HG03439 (cell line): ENCODE measurements around the gene STRA6.

ENCODE experiments used
- ATAC-seq: cut with Tn5 transposase; IDR thresholded peaks from one replicate; pipeline ENCODE4 v1.9.1; 2021; ENCODE audit warnings: mild to moderate bottlenecking, moderate library complexity; ENCODE audit not compliant: unreplicated experiment

Gene STRA6

DNA sequence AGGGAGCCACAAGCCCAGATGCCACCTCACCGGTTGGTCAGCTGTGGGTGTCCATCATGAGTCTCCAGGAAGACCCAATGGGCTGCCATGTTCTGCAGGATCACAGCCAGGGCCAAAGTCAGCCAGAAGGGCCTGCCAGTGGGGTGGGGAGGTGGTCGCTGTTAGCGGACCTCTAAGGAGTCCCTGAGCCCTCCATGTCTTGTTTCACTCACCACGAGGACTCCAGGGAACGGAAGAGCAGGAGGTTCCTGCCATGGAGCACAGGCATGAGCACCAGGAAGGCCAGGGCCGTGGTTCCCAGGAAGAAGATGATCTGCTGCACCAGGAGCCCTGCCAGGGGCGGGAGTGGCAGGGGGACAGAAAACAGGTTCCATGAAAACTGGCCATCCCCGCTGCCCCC lies 20.5 kb downstream of the STRA6 start:
- ATAC-seq: no peak

DNA sequence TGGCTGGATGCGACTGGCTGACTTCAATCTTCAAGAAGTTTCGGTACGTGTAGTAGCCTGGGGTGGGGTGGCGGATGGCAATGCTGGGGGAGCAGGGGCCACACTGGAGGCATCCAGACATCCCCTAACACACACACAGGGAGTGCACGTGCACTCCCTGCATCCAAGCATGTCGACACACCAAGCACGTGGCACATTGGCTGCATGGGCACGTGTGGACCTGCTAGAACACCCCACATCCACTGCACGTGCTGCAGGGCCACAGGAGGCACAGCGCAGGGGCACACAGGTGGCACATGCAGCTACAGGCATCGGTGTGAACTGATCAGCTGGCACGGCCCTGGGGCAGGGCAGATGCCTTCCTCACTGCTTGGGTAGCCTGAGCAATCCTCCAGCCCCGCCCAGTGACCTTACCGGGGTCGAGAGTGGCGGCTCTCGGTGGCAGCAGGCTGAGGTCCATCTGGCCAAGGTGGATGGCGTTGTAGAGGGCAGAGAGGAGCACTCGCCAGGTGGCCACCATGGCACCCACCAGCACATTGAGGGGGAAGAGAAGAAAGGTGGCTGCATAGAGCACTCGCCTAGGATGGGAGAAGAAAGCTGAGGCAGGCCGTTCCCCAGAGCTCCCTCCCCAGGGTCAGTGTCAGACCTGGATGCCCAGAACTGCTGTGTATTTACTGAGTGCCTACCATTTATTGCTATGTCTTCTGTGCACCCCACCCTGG lies 21.5 kb downstream of the STRA6 start:
- no peak for ATAC-seq

DNA sequence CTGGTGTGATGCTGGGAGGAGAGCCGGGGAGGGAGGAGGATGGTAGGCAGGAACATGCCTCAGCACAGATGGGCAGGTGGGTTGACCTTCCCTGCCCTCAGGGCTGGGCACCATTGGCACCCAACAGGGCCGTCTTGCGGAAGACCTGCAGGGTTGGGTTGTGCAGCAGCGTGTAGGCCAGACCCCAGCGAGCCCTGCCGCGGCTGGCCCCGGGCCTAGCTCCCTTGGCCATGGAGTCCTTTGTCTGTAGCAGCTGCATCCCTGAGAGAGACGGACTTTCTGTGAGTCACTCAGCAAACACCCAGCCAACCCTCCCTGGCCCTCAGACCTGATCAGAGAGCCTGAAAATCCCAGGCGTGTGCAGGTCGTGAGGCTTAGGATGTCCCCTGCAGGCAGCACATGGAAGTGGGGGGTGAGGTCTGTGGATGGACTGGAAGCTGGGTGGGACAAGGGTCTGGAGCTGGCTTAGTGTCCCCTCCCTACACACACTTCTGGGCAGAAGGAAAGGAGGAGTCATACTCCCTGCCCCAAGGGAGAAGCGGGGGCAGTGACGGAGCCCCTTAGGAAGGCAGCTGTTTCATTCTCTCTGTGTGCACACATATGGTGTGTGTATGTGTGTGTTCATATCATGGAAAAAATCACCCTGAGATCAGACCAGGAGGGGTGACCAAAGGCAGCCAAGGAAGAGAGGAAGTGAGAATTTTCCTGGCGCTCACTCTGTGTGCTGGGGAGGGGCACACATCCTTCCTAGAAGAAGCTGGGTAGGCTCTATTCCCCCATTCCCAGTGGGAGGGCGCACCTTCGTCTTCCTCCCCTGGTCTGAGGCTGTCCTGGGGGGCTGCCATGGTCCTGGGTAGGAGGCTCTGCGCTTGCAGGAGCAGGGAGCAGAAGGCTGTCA lies 22.4 kb downstream of the STRA6 start:
- no peak for ATAC-seq

DNA sequence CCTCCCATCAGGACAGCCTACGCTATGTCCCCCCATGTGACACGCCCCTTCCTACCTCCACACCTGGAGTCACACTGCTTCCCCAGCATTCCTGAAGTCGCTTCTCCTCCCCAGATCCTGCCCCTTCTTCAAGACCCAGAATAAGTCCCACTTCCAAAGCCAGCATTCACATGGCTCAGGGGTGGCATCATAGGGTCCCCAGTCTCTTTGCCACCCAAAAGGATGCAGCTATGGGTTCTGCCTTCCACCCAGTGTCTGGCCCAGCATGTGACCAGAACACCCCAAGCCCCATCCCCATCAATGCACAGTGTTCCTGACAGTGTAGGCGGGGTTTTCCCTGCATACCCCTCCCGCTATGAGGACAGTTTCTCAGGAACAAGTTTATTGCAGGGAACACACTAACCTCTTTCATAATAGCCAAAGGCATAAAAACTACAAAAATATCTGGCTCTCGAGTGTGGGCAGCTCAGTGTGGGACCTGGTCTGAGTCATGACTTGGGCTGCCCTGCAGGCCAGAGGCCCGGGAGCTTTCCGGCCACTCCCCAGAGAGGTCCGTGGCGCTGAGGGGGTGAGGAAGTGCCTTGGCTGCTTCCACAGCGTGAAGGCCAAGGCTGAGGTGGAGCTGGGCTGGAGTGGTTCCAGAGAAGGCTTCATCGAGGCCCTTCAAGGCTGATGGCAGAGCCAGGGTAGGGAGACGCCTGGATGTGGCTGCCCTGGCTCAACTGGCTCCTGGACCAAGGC lies 23.3 kb downstream of the STRA6 start:
- no peak for ATAC-seq

DNA sequence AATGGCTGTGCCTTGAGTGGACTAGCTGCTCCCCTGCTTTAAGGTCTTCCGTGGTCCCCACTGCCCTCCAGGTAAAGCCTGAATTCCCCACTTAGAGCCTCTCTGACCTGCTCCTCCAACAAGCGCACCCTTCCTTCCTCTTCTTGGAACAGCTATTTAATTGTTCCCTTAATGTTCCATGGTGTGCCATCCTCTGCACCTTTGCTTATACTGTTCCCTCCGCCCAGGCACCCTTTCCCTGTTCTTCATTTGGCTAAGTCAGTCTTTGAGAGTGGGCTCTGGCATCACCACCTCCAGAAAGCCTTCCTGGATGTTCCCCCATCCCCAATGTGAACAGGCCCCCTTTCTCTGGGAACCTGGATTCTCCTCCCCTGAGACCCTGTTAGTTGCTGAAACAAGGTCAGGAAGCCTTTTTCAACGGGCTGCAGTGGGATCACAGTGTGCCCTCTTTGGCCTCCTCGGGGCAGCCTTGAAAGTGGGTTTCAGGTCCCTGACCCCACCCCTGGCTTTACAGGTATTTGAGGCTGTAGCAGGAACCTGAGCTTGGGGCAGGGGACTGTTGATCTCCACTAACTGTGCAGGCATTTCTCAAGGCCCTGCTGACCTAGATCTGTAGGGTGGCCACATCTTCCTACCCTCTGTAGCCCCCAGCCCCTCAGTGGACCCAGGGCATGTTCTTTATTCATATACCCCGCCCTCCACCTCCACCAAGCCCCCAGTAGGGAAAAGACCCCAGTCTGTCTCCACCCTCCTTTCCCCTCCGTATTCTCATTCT lies 24.1 kb downstream of the STRA6 start:
- no peak for ATAC-seq

DNA sequence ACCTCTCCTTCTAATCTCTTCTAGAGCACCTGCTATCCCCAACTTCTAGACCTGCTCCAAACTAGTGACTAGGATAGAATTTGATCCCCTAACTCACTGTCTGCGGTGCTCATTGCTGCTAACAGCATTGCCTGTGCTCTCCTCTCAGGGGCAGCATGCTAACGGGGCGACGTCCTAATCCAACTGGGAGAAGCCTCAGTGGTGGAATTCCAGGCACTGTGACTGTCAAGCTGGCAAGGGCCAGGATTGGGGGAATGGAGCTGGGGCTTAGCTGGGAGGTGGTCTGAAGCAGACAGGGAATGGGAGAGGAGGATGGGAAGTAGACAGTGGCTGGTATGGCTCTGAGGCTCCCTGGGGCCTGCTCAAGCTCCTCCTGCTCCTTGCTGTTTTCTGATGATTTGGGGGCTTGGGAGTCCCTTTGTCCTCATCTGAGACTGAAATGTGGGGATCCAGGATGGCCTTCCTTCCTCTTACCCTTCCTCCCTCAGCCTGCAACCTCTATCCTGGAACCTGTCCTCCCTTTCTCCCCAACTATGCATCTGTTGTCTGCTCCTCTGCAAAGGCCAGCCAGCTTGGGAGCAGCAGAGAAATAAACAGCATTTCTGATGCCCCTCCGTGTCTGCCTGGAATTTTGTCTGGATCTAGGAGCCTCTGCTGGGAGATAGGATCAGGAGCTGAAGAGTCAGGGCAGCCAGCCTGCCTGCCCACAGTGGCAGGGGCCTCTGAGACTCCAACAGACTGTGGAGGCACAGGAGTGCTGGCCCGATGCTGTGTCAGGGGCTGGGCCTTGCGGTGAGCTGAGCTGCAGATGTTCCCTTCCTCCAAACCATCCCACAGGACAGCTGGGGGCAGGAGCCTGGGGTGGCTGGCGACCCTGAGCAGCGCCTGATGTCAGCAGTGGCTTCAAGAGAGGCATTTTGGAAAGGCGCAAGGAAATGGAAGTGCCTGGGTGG lies 26.0 kb downstream of the STRA6 start:
- ATAC-seq: no peak

DNA sequence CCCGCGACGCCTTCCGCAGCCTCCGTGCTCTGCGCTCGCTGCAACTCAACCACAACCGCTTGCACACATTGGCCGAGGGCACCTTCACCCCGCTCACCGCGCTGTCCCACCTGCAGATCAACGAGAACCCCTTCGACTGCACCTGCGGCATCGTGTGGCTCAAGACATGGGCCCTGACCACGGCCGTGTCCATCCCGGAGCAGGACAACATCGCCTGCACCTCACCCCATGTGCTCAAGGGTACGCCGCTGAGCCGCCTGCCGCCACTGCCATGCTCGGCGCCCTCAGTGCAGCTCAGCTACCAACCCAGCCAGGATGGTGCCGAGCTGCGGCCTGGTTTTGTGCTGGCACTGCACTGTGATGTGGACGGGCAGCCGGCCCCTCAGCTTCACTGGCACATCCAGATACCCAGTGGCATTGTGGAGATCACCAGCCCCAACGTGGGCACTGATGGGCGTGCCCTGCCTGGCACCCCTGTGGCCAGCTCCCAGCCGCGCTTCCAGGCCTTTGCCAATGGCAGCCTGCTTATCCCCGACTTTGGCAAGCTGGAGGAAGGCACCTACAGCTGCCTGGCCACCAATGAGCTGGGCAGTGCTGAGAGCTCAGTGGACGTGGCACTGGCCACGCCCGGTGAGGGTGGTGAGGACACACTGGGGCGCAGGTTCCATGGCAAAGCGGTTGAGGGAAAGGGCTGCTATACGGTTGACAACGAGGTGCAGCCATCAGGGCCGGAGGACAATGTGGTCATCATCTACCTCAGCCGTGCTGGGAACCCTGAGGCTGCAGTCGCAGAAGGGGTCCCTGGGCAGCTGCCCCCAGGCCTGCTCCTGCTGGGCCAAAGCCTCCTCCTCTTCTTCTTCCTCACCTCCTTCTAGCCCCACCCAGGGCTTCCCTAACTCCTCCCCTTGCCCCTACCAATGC lies 27.1 kb downstream of the STRA6 start:
- no peak for ATAC-seq

DNA sequence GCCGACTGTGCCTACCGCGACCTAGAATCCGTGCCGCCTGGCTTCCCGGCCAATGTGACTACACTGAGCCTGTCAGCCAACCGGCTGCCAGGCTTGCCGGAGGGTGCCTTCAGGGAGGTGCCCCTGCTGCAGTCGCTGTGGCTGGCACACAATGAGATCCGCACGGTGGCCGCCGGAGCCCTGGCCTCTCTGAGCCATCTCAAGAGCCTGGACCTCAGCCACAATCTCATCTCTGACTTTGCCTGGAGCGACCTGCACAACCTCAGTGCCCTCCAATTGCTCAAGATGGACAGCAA lies 27.7 kb downstream of the STRA6 start:
- no peak for ATAC-seq

DNA sequence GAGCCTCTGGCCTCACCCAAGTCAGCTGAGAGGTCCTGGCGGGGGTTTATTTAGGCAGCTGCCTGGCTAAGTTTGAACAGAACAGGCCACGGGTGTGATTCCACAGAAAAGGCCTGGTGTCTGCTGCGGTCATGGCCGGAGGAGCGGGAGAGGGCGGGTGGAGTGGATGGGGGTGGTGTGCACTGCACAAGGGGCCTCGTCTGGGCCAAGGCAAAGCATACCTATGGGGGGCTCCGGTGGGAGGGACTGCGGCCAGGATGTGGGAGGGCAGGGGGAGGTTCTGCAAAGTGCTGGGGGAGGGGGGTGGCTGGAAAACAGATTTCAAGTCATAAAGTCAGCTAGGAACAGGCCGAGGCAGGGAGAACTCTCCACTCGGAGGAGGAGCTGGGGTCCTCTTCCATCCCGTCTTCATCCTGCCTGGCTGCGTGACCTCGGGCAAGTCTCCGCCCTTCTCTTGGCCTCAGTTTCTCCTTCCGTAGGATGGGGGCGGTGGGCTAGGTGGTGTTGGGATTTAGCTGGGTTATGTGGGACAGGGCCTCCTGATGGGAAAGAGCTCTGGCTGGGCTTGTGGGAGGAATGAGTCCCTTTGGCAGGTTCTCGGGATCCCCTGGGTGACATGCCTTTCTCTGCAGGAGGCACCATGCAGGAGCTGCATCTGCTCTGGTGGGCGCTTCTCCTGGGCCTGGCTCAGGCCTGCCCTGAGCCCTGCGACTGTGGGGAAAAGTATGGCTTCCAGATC lies 28.2 kb downstream of the STRA6 start:
- no peak for ATAC-seq

DNA sequence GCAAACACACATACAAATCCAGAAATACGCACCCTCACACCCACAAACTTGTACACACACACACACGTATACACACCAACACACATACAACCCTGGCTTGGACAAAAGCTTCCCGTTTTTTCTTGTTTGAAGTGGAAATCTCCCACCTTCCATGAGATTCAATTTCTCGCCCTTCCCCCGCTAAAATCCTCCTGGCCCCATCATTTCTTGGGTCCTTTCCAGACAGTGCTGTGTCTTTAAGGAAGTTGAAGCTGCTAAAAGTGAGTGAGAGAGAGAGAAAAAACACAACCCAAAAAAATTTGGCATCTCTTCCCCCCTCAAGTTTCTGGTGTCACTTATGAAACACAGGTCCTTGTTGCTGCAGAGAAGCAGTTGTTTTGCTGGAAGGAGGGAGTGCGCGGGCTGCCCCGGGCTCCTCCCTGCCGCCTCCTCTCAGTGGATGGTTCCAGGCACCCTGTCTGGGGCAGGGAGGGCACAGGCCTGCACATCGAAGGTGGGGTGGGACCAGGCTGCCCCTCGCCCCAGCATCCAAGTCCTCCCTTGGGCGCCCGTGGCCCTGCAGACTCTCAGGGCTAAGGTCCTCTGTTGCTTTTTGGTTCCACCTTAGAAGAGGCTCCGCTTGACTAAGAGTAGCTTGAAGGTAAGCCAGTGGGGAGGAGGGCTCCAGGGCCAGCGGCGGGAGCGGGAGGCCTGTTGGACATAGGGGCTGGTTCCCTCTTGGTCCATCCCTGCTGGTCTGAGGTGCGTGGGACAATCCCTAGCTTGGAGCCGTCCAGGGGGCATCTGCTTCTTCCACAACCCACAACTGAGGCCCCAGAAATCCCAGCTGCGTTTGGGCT lies 29.0 kb downstream of the STRA6 start, which contains the start of gene ISLR:
Gene ISLR, plus strand, starts transcription at position 331 of the 839 bp plus-strand sequence. CDS start 1,149 bp downstream, outside the sequence.
- ATAC-seq: no peak

DNA sequence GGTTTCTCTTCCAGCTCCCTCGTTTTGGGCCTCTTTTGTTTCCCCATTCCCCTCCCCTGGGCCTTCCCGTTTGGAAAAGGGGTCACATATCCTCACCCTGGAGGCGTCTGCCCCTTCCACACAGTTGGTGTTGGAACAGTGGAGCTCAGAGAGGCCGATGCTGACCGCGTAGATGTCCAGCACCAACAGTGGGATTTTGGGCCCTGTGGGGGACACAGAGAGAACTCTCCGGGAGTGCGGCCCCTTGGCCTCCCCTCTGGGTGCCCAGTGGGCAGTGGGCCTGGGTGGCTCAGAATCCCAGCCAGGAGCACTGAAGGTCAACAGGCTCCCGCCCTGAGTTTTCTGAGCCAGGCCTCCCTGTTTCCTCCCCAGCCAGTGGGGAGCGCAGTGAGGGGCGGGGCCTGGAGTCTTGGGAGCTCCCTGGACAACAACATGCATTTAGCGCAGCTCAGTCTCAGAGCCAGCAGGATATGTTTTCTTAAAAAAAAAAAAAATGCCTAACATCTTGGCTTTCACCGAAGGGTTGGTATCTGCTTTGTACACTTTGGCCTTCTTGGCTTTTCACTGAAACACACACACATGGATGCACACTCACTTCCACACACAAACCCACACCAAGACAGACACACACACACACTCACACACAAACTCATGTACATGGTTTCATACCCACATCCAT lies 29.7 kb downstream of the STRA6 start:
- ATAC-seq: no peak

DNA sequence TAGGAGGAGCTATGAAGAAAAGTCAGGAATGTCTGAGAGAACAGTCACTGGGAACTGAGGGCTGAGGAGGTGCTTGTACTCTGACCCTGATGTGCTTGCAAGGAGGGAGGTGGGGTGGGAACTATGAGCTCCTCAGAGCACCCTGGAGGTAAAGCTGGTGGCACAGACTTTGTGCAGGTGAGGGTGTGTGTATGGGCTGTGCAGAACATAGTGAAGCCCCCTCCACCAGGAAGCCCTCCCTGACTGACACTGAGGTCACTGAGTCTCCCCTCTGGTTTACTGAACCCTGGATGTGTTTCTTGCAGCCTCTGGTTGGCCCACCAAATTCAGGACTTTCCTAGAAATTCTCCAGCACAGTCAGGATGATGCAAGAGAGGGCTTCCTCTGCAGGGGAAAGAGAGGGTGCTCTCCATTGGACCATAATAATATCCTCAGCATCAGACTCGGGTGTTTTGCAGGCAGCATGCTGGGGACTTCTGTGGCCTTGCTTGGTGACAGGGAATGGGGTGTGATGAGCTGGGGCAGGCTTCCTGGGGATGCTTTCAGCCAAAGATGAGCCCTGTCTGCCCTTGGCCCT lies 30.5 kb downstream of the STRA6 start:
- ATAC-seq: no peak

DNA sequence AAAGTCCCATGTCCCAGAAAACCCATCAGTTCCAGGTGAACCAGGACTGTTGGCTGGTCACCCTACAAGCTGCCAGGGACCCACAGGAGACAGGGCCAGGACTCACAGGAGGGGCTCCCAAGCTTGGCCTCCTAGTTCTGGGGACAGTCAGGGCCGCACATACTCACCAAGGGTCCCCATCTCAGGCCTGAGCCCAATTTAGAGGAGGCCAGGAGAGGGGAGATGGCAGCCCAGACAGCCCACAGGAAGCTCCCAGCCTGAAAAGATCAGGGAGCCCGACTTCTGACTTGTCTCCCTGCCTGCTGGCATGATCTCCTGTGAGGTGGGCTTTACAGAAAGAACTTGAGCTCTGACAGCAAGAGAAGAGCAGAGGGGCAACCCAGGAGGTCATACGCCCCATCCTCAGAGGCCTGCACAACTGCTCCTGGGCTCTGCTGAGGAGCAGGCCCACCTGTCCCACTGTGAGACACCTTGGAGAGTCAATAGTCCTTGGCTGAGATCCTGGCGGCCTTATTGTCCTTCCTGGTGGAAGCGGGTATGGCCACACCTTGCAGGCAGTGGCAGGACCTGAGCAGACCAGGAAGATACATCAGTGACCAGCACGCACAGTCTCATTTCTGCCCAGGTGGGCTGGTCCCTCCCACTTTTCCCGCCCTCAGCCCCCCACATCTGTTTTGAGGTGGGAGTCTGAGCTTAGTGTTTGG lies 31.6 kb downstream of the STRA6 start:
- no peak for ATAC-seq

DNA sequence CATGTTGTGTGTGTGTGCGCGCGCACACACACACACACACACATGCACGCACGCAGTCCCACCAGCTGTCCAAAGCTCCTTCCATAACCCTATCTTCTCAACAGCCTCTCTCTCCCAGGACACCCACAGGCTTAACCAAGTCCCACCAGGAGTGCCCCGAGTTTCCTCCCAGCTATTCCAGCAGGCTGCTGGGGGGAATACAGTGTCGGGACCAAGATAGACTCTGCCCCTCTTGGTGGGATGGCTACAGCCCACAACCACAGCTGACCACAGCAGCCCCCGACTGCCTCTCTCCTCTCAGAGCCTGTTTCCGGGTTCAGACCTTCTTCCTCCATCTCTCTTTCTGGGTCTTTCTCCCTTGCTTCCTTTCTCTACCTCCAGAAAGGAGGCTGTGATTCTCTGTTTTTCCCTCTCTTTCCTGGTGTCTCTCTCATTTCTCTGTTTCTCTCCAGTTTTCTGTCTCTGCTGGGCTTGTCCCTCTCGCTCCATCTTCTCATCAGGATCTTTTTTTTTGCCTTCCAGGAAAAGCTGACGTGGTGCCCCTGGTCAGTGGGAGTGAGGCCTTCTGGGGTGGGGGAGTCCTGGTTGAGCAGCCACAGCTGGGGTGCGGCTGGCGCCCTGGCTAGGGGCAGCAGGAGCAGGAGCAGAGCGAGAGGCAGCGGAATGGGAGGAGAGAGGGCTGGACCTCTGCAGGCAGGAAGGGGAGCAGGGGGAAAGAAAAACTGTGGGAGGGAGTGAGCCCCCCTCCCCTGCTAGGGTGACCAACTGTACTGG lies 32.3 kb downstream of the STRA6 start:
- ATAC-seq: no peak

DNA sequence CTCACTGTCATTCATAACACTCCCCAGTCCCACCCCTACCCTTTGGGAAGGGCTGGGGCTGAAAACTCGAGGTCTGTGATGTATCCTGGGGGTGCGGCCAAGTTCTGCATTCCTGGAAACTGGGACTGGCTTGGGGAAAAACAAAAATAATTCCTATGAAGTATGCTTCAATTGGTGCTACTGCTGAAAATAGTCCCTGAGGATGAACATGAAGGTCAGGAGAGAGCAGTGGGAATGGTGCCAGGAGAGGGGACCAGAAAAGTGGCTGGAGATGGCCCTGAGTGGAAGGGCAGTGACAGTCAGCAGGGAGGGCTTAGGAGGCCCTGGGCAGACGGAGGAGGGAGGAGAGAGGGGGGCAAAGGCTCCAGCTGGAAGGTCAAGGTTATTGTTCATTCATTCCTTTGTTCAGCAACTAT lies 33.9 kb downstream of the STRA6 start:
- no peak for ATAC-seq
